SK-N-MC (cell line): Measurements from ENCODE around the gene PTPMT1.
"Not testable (repeated sequence)": the region's sequence is repeated elsewhere in the genome, so short reads cannot be mapped to it uniquely, and the experiment has no call there.

Experiments
- DNase-seq: peaks from one replicate; pipeline ENCODE4 v3.0.0-alpha.2; 2011; ENCODE audit warnings: low read depth, low spot score
- H3K27ac ChIP-seq: fragments of 200-600 bp; sonication (generic); 2 replicates; pipeline ENCODE4 v1.5.1; 2016; ENCODE audit warnings: mixed run types
- H3K36me3 ChIP-seq: fragments of 200-600 bp; sonication (generic); 2 replicates; pipeline ENCODE4 v1.6.1; 2017; ENCODE audit warnings: antibody characterized with exemption, low read length, mixed read lengths; ENCODE audit not compliant: insufficient read depth
- H3K4me3 ChIP-seq: fragments of 200-600 bp; sonication (generic); 2 replicates; pipeline ENCODE4 v1.5.1; 2016
- H3K9ac ChIP-seq: fragments of 200-600 bp; sonication (generic); 2 replicates; pipeline ENCODE4 v1.8.0; 2017; ENCODE audit warnings: mixed run types, mixed read lengths; ENCODE audit not compliant: insufficient read length
- H3K9me3 ChIP-seq: fragments of 200-600 bp; sonication (generic); 2 replicates; pipeline ENCODE4 v1.6.1; 2017; ENCODE audit warnings: low read depth, mild to moderate bottlenecking, antibody characterized with exemption, low read length, moderate library complexity, mixed read lengths
- EZH2 ChIP-seq: fragments of 200-600 bp; sonication (generic); IDR thresholded peaks from one replicate; pipeline ENCODE4 v1.6.1; 2017; ENCODE audit warnings: antibody characterized with exemption
- FOXP2 ChIP-seq: optimal IDR thresholded peaks from 2 replicates; pipeline ENCODE3; 2011; ENCODE audit warnings: mild to moderate bottlenecking, moderate library complexity; ENCODE audit not compliant: insufficient read depth; ENCODE audit errors: extremely low read length, control extremely low read depth
- POLR2AphosphoS5 ChIP-seq: IDR thresholded peaks from 2 replicates; pipeline ENCODE4 v1.6.1; 2012; ENCODE audit warnings: mild to moderate bottlenecking, low read depth, low read length, borderline replicate concordance

Gene PTPMT1

GRCh38 chr11:47558695-47559094 is 6.7 kb upstream of the PTPMT1 start:
- no peak for DNase-seq
- Histone ChIP-seq H3K9me3 (no peaks in the 10 kb centered on the region), H3K9ac (no peak overlapping the region), H3K36me3 (no peaks in the 10 kb centered on the region), H3K27ac (no peak overlapping the region), H3K4me3 (no peak overlapping the region)
- TF ChIP-seq POLR2AphosphoS5 = no peak

DNA sequence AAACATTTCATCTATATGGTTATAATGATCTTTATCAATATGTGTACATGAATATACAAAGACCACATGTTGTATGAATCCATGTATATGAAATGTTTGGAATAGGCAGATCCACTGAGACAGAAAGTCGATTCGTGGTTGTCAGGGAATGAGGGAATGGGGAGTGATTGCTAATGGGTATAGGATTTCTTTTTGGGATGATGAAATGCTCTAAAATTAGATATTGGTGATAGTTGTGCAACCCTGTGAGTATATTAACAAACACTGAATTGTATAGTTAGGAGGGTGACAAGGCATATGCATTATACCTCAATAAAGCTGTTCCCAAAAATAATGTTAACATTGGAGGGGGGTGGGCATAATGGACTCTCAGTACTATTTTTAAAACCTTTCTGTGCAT is 5.0 kb upstream of the PTPMT1 start:
- H3K4me3 ChIP-seq = no peak overlapping the region
- TF ChIP-seq EZH2 (no peak), FOXP2 (no peak), POLR2AphosphoS5 (no peak)
- H3K9me3 ChIP-seq = no peaks in the 10 kb centered on the region
- no peaks in the 10 kb centered on the region for H3K36me3 ChIP-seq
- DNase-seq = no peak
- H3K27ac ChIP-seq = no peak overlapping the region
- no peak overlapping the region for H3K9ac ChIP-seq

- not testable (repeated sequence) for H3K4me3 ChIP-seq, DNase-seq, H3K9ac ChIP-seq, H3K36me3 ChIP-seq, H3K27ac ChIP-seq, H3K9me3 ChIP-seq
Measured at GRCh38 chr11:47562393-47562792, 3.0 kb upstream of the PTPMT1 start.

DNA sequence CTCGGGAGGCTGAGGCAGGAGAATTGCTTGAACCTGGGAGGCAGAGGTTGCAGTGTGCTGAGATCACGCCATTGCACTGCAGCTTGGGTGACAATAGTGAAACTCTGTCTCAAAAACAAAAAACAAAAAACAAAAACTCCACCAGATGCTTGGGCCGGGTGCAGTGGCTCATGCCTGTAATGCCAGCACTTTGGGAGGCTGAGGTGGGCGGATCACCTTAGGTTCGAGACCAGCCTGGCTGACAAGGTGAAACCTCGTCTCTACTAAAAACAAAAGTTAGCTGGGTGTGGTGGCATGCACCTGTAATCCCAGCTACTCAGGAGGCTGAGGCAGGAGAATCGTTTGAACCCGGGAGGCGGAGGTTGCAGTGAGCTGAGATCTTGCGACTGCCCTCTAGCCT is 1.0 kb upstream of the PTPMT1 start:
- not testable (repeated sequence) for H3K9me3 ChIP-seq, H3K36me3 ChIP-seq, H3K9ac ChIP-seq, DNase-seq, H3K27ac ChIP-seq, H3K4me3 ChIP-seq

DNA sequence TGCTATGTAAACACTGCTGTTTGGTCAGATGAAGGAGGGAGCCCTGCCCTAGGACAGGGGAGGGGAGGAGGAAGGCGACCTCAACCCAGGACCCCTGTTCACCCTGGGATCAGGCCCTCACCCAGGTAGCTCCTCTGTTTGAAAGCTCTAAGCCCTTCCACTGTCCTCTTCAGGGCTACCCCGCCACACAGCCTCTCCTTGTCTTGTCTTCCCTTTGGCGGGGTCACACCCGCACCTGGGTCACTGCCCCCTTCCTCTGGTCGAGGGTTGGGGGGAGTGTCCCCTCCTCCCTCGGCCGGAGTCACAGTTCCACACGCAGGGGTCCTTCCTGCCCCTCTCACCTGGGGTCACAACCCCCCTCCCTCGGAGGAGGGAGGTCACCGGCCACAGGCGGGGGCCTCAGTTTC is 463 bp upstream of the PTPMT1 start:
- Histone ChIP-seq H3K4me3 (peak overlapping the region; percentile 73), H3K9me3 (no peaks in the 10 kb centered on the region), H3K36me3 (no peaks in the 10 kb centered on the region; the same call in 1 of the 2 replicates), H3K27ac (no peak overlapping the region), H3K9ac (peak overlapping the region; percentile 80)
- no peak for DNase-seq
- TF ChIP-seq FOXP2 (no peak), EZH2 (no peak), POLR2AphosphoS5 (no peak)

DNA sequence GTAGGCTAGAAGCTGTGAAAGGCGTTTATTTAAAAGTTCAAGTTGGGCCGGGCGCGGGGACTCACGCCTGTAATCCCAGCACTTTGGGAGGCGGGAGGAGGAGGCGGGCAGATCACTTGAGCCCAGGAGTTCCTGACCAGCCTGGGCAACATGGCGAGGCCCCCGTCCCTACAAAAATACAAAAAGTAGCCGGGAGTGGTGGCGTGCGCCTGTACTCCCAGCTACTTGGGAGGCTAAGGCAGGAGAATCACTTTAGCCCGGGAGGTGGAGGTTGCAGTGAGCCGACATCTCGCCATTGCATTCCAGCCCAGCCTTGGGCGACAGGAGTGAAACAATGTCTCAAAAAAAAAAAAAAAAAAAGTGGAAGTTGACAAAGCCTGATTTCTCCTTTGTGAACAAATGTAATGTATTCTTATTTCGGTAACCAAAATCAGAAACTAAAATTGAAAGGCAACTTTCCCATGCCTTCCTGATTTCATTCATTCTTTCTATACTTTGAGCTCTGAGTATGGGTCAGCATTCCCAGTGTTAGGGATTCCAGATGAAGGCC is 825 bp downstream of the PTPMT1 start:
- Histone ChIP-seq H3K36me3 (no peaks in the 10 kb centered on the region; the same call in 1 of the 2 replicates), H3K9me3 (no peaks in the 10 kb centered on the region), H3K4me3 (peak overlapping the region; percentile 73), H3K9ac (peak overlapping the region; percentile 80), H3K27ac (peak overlapping the region; percentile 26; the same call in 1 of the 2 replicates)
- TF ChIP-seq POLR2AphosphoS5 = no peak
- TF ChIP-seq FOXP2 = no peak
- TF ChIP-seq EZH2 = no peak
- no peak for DNase-seq

DNA sequence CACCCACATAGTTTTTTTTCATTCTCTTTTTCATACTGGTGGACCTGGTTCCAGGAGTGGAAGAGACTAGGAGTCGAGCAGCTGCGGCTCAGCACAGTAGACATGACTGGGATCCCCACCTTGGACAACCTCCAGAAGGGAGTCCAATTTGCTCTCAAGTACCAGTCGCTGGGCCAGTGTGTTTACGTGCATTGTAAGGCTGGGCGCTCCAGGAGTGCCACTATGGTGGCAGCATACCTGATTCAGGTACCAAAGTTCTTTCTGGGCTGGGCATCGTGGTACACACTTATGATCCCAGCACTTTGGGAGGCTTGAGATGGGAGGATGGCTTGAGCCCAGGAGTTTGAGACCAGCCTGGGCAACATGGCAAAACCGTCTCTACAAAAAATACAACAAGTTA is 4.2 kb downstream of the PTPMT1 start:
- Histone ChIP-seq H3K4me3 (no peak overlapping the region), H3K9me3 (no peaks in the 10 kb centered on the region), H3K27ac (no peak overlapping the region), H3K36me3 (peaks cover 21% of the 10 kb centered on the region), H3K9ac (no peak overlapping the region)
- TF ChIP-seq EZH2 = no peak
- TF ChIP-seq FOXP2 = no peak
- TF ChIP-seq POLR2AphosphoS5 = no peak
- no peak for DNase-seq

- H3K36me3 ChIP-seq = peaks cover 29% of the 10 kb centered on the region
- DNase-seq = no peak
- H3K27ac ChIP-seq = no peak overlapping the region
- H3K9me3 ChIP-seq = no peaks in the 10 kb centered on the region
- H3K4me3 ChIP-seq = no peak overlapping the region
- no peak for TF ChIP-seq EZH2
- TF ChIP-seq FOXP2 = no peak
- TF ChIP-seq POLR2AphosphoS5 = no peak
- H3K9ac ChIP-seq = no peak overlapping the region
Measured at GRCh38 chr11:47570651-47571356, 5.4 kb downstream of the PTPMT1 start.

DNA sequence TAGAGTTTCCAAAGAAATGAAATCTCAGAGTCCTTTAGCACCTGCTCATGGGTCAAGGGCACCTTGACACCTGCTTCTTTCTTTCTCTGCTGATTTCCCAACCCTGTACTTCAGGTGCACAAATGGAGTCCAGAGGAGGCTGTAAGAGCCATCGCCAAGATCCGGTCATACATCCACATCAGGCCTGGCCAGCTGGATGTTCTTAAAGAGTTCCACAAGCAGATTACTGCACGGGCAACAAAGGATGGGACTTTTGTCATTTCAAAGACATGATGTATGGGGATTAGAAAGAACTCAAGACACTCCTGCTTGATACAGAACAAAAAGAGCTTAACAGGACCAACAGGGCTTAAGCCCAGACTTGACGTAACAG is 5.9 kb downstream of the PTPMT1 start:
- no peak overlapping the region for H3K27ac ChIP-seq
- no peak overlapping the region for H3K9ac ChIP-seq
- H3K36me3 ChIP-seq = peaks cover 29% of the 10 kb centered on the region
- H3K4me3 ChIP-seq = no peak overlapping the region
- H3K9me3 ChIP-seq = no peaks in the 10 kb centered on the region
- no peak for DNase-seq
- no peak for TF ChIP-seq EZH2
- no peak for TF ChIP-seq FOXP2
- no peak for TF ChIP-seq POLR2AphosphoS5
